ENCODE measurements around the gene CTIF.

GRCh38 chr18:48697441-48697840 is 158.6 kb downstream of the CTIF start:
- TF ChIP-seq POLR2A (IDR thresholded peaks at IDR 0.05; ENCODE audit: low read depth, low read length) (no peak), POLR2AphosphoS5 (IDR thresholded peaks at IDR 0.05; ENCODE audit: low read depth, low read length) (no peak), TAF1 (IDR thresholded peaks at IDR 0.05; ENCODE audit: borderline replicate concordance, low read depth, low read length) (no peak)
